NCI-H226 (cell line): ENCODE data around the gene TLCD1.
"Not testable (repeated sequence)": the region's sequence is repeated elsewhere in the genome, so short reads cannot be mapped to it uniquely, and the experiment has no call there.

Source experiments
- DNase-seq: peaks from one replicate; pipeline ENCODE4 v3.0.0-alpha.2; 2015

The TLCD1 gene

DNA sequence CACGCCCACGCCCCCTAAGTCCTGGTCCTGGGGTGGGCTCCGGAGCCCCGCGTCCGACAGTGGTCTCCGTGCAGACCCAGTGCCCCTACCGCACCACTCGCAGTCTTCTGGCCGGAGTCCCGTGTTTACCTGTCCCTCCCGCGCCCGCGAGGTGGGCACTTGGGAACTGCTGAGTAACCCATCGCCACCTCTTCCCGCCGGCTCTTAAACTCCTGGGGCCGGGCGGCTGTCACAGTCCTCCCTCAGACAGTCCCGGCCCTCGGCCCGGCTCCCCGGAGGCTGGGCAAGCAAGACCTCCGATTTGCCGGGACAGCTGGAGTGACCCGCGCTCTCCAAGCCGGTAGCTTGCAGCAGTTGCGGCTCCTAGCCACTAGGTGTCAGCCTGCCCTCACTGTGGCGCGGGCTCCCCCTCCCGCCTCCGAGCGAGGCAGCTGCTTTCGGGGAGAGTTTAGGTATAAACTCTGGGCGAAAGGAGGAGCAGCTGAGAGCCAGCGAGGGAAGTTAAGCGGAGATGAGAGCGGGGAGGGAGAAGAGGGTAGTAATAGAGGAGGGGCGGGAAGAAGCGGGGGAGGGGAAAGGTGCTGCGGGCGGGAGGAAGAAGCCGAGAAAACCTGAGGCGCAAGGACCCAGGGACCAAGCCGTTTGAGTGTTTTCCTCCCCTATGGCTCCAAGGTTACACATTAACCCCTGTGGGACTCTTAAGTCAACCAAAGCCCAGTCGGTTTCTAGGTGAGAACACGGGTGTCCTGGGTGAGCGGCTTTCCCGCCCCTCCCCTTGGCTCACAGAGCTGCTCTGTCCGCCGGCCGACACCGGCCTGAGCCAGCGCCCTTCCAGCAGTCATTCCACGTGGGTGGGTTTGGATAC is 826 bp upstream of the TLCD1 start:
- DNase-seq = peak; percentile 95

DNA sequence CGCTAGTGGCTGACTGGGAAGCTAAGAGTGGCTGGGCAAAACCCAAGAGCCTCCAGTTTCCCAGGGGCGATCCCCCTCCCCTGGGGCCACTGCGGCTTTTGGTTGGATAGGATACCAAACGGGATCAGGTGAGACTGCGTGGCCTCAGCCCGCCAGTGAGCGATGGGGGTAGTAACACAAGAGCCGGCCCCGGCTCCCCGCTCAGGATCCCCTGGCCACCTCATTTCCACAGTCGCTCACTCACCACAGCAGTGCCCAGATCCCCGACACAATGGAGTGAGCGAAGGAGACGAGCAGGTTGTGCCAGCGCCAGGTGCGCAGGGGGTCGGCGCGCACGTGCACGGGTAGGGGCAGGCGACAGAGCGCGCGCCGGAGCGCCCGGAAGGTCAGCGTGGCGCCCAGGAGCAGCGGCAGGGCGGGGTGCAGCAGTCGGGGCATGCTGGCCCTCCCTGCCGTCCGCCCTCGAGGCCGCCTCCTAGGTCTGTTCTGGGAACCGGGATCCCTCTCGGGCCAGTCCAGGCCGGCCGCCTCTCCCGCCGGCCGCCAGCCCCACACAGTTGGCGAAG is 290 bp downstream of the TLCD1 start:
- peak; percentile 87 for DNase-seq

DNA sequence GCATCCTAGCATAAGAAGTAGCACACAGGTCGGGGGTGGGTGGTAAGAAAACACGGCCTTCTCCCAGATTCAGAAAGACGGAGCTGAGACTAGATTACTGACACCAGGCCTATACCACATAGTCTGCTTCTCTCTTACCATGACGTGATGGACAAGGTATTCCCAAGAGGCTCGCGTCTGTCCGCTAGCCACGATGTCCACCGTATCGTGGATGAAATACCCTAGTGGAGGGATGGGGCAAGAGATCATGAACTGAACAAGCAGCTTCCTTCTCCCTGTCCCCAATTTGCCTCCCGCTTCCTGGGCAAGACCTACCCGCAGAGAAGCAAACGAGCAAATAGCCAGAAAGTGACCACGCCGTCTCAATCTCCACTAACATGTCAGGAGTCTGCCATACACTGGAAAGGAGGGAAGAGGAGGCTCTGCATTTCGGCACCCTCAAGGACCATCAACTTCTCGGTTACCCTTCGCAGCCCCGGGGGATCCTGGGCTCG is 820 bp downstream of the TLCD1 start:
- no peak for DNase-seq

DNA sequence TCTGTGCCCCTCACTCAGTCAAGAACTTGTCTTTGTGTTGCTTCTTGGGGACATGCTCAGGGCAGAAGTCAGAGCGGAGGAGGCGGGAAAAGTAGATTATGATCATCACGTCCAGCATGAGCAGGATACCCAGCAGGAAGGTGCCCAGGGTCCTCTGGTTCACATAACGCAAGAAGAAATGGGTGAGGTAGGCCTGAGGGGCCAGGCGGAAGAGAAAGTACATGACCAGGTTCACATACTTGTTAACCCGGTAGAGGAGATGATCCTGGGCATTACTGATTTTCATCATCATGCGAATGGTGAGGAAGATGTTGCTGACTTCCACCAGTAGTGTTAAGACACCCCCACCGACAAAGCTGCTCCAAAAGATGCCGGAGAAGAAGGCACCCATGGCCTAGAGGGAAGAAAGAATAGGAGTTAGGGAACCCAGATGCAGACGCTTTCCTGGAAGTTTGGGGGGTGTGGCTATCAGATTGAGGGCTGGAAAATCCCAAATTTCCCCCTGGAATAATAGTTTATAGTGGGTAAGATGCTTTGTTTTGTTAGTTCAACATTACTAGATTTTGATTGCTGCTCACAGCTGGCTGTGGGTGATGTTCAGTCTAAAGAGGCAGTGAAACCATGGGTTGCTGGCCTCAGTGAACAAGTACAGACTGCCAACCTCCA is 1.4 kb downstream of the TLCD1 start:
- no peak for DNase-seq

DNA sequence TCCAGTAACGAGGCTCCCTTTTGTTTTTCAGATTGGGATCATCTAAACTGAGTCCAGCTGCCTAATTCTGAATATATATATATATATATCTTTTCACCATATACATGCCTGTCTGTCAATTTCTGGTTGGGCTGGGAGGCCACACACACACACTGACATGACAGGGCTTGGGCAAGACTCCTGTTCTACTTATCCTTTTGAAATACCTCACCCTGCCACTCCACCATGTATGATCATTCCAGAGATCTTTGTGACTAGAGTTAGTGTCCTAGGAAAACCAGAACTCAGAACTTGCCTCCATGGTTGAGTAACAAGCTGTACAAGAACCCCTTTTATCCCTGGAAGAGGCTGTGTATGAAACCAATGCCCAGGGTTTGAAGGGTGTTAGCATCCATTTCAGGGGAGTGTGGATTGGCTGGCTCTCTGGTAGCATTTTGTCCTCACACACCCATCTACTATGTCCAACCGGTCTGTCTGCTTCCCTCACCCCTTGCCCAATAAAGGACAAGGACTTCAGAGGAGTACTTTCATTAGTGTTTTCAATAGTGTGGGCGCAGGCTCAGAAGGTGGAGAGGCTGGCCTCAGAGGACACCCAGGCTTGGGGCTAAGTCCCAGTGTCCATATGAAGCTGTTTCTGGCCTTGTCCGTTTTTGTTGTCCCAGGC is 2.1 kb downstream of the TLCD1 start:
- DNase-seq = not testable (repeated sequence)

DNA sequence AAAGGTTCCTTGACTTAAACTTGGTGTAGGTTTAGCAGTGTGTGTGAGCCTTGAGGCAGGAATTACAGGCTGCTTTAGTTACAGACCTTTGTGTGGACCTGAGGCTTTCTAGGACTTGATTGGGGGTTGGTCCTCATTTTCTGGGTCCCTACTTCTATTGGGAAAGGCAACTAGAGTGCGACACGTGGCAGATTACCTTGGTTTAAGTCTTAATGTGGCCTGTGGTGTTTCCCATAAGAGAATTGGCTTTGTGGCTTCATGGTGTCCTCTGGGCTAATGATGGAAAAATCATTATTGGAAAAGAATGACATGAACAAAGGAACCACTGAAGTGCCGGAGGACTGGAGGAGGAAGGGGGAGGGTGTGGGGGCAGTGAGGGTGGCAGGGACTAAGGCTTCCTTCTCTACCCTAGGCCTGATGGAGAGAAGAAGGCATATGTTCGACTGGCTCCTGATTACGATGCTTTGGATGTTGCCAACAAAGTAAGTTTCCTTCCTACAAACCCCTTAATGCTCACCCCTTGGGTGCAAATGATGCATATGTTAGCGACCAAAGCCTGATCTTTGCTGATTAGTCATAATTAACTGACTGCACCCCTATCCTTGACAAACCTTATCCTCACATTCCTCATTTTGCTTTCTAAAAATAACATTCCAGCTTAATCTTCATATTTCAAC is 2.7 kb downstream of the TLCD1 start:
- no peak for DNase-seq

DNA sequence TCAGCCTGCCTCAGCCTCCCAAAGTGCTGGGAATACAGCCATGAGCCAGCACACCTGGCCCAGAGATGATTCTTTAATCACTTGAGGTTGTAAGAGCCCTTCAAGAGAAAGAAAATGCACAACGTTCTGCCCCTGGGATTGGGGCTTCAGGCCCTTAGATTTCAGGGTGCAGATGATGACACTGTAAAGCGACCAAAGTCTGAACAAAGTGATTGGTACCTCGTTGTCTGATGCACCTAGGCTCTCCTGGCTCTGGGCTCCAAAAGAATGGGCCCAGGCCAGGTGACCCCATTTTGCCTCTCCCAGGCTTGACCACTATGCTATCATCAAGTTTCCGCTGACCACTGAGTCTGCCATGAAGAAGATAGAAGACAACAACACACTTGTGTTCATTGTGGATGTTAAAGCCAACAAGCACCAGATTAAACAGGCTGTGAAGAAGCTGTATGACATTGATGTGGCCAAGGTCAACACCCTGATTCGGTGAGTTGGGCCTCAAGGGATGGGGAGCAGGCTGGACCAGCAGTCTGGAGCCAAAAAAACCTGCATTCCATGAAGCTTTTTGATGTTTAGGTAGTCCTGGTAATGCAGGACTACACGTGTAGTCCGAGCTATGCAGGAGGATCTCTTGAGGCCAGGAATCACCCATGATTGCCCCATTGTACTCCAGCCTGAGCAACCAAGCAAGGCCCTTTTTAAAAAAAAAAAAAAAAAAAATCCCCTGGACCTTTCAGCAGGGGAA is 3.4 kb downstream of the TLCD1 start:
- DNase-seq = no peak

DNA sequence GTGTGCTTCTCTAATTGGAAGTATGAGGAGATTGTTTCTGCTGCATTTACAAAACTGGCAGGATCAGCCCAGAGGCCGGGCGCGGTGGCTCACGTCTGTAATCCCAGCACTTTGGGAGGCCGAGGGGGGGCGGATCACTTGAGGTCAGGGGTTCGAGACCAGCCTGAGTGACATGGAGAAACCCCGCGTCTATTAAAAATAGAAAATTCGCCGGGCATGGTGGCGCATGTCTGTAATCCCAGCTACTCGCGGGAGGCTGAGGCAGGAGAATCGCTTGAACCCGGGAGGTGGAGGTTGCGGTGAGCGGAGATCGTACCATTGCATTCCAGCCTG is 5.1 kb downstream of the TLCD1 start:
- not testable (repeated sequence) for DNase-seq

DNA sequence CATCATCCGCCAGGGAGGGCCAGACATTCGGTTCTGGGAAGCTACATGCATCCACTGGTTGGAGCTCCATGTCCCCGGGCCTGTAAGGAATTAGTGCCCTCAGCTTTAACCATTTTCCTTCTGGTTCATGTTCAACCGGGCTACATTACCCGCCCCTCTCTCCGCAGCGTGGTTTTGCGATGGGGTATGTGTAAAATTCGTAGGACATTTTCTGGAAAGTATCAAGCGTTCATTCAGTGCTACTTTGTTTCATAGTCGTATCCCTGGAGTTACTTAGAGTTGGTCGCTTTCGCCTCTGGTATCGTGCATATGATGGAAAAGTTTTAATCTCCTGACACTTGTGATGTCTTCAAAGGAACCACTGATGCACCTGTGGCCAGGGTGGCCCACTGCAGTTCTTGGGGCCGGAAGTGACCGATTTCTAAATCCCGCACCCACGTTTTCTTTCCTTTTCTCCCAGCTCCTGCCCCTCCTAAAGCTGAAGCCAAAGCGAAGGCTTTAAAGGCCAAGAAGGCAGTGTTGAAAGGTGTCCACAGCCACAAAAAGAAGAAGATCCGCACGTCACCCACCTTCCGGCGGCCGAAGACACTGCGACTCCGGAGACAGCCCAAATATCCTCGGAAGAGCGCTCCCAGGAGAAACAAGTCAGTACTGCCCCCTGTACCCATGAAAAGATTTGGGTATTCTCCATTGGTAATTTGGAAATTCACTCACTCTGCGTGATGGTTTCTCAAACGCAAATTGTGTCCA is 5.6 kb downstream of the TLCD1 start:
- no peak for DNase-seq

DNA sequence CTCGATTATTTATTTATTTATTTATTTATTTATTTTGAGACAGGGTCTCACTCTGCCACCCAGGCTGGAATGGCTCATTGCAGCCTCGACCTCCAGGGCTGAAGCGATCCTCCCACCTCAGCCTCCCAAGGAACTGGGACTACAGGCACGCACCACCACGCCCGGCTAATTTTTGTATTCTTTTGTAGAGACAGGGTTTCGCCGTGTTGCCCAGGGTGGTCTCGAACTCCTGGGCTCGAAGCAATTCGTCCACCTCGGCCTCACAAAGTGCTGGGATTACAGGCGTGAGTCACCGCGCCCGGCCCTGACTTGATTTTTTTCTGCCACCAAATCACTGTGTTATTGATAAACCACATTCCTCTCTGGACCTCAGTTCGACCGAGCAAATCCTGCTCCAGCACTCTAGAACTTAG is 7.0 kb downstream of the TLCD1 start:
- no peak for DNase-seq

DNA sequence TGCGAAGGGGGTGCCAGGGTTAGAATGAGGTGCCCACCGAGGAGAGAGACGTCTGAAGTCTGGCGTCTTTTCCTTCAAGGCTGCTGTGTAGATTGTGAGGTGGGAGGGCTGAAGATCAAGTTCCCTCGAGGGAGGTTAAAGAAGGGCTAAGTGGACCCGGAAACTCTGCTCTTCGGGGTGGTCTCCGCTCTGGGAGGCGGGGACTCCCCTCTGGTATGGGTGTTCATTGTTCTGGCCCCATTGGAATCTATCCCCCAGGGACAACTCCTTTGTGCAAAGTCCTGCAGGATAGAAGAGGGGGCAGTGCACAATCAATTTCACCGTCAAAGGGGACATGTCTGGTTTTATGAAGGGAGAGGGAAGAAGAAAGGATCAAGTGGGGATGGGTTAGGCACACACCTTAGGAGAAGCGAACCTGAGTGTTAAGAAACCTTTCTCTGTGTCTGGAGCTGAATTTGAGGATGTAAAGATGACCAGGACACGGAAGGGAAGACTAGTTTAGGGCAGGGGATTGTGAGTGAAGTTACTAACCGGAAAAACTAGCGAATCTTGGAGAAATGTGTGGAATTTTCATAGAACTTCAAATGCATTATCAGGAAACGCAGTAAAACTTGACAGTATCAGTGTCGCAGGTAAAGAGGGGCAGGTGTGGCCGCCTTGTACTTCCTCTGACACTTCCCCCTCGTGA is 7.6 kb downstream of the TLCD1 start:
- no peak for DNase-seq

DNA sequence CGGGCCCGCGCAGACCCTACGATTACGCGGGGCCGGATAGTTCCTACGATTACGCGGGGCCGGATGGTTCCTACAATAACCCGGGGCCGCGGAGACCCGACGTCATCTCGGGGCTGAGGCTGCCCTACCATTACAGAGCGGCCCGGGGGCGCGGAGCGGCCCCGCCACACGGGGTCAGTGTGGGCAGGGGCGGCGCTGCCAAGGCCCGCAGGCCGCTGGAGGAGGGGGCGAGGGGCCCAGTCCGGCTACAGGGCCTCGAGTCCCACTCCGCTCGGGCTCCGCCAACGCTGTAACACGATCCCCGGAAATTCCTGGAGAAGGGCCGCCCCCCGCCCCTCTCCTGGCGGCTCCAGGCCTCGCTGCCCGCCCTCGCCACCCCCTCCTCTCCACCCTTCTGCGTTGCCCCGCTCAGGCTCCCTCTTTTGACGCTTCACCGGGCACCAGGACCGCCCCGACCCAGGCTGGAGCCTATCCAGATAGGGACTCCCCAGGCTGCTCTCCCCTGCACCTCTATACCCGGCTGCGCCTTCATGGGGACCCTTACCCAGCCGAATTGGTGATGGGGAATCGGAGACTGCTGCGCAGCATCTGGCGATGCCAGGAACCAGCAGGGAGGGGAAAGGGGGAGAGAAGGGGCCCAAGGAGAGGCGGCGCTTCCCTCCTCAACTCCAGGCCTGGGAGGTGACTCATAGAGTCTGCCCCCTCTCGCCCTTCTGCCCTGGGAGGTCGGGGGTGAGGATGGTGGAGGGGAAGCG is 8.3 kb downstream of the TLCD1 start, which contains the start of gene RAB34:
Gene RAB34, minus strand, starts transcription at position 291 of the 755 bp plus-strand sequence. CDS start 602 bp downstream, outside the sequence.
- peak; percentile 94 for DNase-seq

DNA sequence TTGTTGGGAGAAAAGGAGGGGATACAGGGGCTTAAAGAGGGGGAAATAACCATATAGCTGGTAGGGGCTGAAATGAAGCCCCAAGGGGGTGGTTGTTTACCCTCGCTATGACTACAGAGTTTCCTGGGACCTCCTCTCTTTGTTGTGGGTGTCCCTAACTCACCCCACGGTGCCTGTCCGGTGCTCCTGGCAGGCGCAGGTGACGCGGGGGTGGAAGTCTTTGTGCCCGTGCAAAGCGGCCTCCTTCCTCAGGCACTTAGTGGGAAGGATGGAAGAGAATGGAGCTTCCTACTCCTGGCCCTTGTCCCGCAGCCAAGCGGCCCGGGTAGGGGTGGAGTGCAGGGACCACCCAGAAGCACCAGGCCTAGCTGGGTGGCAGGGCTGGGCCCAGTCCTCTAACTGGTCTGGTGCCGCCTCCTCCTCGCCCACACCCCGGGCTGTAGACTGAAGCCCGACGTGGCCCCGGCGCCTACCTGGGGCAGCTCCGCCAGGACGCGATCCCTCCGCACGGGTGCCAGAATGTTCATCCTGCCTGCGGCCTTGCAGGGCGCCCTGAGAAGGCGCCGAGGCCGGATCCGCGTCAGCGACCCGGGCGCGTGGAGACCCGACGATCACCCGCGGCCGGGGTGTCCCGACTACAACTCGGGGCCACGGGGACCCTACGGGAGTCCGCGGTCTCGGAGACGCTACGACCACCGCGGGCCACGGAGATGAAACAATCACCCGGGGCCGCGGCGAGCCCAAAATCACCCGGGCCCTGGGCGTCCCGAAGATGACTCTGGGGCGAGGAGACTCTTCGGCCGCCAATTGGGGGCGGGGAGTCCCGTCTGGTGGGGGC is 9.1 kb downstream of the TLCD1 start:
- DNase-seq = no peak

DNA sequence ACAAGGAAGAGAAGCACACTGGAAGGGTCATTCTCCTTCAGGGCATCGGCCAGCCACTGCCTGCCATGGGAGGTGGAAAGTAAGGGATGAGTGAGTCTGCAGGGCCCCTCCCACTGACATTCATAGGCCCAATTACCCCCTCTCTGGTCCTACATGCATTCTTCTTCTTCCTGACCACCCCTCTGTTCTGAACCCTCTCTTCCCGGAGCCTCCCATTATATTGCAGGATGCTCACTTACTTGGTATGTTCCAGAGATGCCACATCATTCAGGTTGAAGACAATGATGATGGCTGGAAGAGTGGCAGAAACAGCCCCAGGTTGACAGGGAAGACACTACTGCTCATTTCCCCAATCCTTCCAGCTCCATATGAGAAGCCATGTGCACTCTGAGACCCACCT is 10.8 kb downstream of the TLCD1 start:
- DNase-seq = no peak

DNA sequence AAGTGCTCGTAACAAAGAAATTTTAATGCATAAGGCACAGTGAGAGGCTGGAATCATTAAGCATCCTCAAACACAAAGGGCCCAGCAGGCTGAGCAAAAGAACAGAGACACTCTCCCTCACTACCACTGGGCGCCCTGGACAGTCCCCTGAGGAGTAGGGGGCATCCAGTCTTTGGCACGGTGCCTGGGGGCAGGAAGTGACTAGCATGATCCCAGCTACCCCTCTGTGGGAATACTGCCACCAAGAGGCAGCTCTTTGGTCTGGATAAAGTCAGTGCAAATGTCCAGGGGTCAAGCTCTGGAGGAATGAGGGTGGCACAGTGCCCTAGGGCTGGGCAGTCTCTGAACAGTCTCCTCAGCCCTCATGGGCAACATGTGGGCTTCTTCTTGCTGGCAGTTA is 11.8 kb downstream of the TLCD1 start:
- no peak for DNase-seq

DNA sequence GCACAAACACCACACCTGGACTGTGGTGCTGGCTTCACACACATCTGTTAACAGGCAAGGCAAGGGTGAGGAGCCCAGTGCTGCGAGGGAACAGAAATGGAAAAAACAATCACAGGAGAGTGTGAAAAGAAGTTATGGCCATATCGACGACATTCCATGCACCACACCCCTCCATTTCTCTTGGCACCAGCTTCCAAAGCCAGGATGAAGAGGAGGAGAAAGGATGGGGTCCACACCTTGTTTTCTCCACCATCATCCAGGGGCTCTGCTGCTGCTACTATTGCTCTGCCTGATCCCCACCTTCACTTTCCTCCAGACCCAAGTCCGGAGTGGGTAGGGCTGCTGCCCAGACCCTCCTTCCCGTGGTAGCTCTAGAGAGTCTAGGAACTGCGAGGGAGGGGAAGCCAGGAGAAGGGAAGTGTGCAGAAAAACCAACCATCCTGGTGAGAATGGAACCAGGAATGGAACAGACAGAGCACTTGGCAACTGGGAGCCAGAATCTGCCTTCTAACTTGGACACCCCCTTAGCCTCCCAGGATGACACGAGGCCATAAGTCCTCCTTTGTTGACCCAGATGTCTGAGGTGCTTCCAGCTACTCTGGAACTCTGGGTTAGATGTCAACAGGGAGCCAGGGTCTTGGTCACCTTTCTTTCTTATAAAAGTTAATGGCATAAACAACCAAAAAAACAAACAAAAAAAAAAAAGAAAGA is 13.2 kb downstream of the TLCD1 start:
- no peak for DNase-seq

DNA sequence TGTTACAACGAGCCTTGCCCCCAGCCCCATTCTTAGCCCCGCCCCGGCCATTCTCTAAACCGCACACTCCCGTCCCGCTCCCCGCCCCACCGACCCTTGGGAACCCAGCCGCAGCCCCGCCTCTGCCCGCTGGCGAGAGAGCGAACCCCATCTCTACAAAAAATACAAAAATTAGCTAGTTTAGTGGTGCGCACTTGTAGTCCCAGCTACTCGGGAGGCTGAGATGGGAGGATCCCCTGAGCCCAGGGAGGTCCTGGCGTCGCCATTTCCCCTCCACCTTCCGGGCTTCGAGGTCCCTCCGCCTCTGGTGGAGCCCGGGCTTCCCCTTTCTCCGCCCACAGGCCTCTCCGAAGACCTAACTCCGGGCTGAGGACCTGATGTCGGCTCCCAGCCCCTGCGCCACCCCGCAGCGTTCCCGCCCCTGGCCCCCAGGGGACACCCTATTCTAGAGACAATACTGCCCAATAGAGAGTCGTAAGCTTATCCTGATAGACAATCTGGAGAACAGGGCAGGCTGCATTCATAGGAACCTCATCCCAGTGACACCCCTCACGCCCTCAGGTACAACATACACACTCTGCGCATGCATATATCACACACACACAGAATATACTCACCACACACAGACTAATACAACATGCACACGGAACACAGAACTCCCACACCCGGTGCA is 13.9 kb downstream of the TLCD1 start:
- DNase-seq = no peak

DNA sequence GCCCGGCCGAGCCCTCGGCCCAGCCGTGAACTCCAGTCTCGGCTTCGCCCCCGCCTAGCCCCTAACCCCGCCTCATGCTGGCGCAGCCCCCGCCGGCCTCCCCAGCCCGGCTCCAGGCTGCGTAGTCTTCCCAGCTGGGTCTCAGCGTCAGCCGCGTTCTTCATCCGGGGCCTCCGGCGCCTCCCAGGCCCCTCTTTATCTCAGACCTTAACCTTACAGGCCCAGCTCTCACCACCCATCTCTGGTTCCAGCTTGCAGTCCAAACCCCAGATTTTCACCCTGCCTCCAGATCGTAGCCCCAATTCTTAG is 14.4 kb downstream of the TLCD1 start, which contains the start of gene PROCA1:
Gene PROCA1, minus strand, starts transcription at position 166 of the 309 bp plus-strand sequence. CDS start 228 bp downstream, outside the sequence.
- DNase-seq = no peak
